NCI-H345 treated with DMSO at 0.1 percent for 48 hours (cell line): Measurements from ENCODE around the gene SCN9A.
"Not testable (repeated sequence)": the region's sequence is repeated elsewhere in the genome, so short reads cannot be mapped to it uniquely, and the experiment has no call there.

ENCODE experiments used
- DNase-seq: peaks from one replicate; lab custom pipeline; 2025; ENCODE audit not compliant: unreplicated experiment; lab: John Stamatoyannopoulos, UW

The SCN9A gene

DNA sequence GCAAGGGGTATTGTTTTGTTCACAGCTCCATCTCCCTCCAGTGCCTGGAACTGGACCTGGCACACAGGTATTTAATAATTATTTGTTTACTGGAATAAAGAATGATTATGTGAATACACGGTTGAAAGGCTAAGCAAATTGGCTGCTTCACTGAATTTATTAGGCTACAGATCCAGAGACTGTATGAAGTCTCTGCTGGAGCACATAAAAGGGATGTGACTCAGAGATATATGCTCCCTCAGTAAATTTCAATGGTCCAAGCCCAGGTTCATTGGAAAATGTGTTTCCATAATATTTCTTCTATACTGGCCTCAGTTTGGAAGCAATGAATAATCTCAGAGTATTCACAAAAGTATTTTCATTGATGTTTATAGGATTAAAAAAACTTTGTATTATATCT lies 126.4 kb downstream of the SCN9A start:
- DNase-seq, result no peak

DNA sequence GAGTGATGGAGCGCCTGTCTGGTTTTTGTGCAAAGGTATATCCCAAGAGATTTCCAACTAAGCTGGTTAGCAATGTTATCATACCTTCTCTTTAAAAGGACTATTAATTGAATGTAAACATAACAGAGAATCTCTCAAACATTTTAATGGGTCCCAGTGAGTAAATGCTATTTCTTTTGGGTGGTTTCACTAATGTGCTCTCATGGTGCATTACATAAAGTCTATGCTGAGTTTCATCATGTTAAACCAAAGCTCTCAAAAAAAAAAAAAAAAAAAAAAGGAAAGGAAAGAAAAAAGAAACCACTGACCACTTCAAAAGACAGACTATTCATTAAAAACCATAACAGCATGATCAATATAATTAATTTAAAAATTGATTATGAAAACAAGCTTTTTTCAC lies 128.8 kb downstream of the SCN9A start:
- DNase-seq, result no peak

DNA sequence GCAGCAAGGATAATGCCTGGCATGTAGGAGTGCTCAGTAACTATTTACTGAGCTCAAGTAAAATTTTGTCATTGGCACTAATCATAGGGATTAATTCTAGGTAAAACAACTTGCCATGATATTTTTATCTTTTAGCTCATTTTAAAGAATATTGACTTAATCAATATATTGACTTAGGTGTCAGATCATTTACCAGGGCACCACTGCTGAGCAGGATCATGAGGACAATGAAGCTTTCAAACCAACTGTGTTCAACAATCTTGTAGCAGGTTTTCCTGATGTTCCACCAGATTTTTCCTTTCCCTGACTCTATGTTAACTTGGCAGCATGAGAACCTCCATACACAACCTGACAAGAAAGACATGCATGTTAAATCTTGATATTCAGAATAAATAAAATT lies 133.4 kb downstream of the SCN9A start:
- no peak for DNase-seq

- DNase-seq, result no peak
Observed at GRCh38 chr2:166240387-166241313, 135.1 kb downstream of the SCN9A start.

DNA sequence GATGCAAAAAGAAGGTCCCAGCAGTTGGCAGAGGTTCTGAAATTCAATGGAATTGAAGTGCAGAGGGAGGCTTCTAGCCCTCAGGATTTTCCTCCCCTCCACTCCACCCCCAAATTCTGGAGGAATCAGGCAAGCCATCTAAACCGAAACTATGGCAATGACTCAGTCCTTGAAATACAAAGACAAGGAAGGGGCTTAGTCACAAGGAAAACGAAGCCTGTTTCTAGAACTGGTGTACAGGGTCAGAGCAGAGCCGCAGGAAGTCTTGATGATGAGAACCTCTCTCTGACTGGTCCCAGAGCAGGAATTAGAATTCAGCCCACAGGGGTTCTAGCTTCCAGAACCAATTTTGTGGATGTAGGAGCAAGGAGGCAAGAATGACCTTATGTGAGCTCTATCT lies 136.2 kb downstream of the SCN9A start:
- no peak for DNase-seq

- no peak for DNase-seq
Observed at GRCh38 chr2:166238176-166238575, 137.6 kb downstream of the SCN9A start.

GRCh38 chr2:166234112-166234846 lies 141.5 kb downstream of the SCN9A start:
- no peak for DNase-seq

DNA sequence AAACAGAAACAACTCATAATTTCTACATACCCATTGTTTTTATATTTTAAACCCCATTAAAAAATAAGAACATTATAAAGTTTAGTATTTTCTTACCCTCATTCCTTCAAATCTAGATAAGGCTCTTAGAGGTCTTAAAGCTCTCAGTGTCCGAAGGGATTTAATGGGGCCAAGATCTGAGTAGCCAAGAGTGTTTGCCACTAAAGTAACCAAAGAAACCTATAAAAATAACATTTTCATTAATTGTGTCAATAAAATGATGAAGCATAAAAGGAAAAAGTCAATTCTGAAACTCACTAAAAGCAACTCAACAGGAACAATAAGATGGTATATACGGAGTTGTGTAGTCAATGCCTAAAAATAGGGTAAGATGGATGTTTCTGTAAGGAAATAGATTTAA lies 142.5 kb downstream of the SCN9A start:
- DNase-seq, result no peak

GRCh38 chr2:166230724-166231070 lies 145.0 kb downstream of the SCN9A start:
- DNase-seq, result no peak

GRCh38 chr2:166230024-166230723 lies 145.6 kb downstream of the SCN9A start:
- DNase-seq, result no peak

- no peak for DNase-seq
Observed at GRCh38 chr2:166229678-166230023, 146.1 kb downstream of the SCN9A start.

DNA sequence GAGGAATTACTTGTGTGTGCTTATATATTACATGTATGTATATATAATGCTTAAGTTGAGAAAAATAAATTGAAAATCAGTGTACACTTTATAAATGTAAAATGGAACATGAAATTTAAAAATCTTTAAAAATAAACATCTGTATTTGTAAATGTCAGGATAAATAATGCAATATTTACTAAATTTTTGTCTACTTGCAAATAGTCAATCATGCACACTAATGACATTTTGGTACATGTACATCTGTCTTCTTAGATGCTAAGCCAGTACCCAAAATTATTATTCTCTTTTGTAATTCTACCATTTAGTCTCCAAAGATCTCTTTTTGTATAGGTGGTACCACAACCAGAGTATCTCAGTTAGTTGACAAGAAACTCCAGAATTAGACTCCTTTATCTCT lies 151.5 kb downstream of the SCN9A start:
- DNase-seq, result no peak

GRCh38 chr2:166223298-166223697 lies 152.4 kb downstream of the SCN9A start:
- DNase-seq, result no peak

- no peak for DNase-seq
Observed at GRCh38 chr2:166211079-166211478, 164.7 kb downstream of the SCN9A start.

DNA sequence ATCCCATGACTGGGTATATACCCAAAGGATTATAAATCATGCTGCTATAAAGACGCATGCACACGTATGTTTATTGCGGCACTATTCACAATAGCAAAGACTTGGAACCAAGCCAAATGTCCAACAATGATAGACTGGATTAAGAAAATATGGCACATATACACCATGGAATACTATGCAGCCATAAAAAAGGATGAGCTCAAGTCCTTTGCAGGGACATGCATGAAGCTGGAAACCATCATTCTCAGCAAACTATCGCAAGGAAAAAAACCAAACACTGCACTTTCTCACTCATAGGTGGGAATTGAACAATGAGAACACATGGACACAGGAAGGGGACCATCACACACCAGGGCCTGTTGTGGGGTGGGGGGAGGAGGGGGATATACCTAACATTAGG lies 165.8 kb downstream of the SCN9A start:
- not testable (repeated sequence) for DNase-seq

GRCh38 chr2:166209367-166209766 lies 166.4 kb downstream of the SCN9A start:
- DNase-seq, result not testable (repeated sequence)

DNA sequence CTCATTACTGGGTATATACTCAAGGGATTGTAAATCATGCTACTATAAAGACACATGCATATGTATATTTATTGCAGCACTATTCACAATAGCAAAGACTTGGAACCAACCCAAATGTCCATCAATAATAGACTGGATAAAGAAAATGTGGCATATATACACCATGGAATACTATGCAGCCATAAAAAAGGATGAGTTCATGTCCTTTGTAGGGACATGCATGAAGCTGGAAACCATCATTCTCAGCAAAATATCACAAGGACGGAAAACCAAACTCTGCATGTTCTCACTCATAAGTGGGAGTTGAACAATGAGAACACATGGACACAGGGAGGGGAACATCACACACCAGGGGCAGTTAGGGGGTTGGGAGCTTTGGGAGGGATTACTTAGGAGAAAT lies 169.6 kb downstream of the SCN9A start:
- not testable (repeated sequence) for DNase-seq

- no peak for DNase-seq
Observed at GRCh38 chr2:166202778-166203177, 173.0 kb downstream of the SCN9A start.

- no peak for DNase-seq
Observed at GRCh38 chr2:166197446-166197845, 178.3 kb downstream of the SCN9A start.

GRCh38 chr2:166193407-166193806 lies 182.3 kb downstream of the SCN9A start:
- DNase-seq, result no peak

DNA sequence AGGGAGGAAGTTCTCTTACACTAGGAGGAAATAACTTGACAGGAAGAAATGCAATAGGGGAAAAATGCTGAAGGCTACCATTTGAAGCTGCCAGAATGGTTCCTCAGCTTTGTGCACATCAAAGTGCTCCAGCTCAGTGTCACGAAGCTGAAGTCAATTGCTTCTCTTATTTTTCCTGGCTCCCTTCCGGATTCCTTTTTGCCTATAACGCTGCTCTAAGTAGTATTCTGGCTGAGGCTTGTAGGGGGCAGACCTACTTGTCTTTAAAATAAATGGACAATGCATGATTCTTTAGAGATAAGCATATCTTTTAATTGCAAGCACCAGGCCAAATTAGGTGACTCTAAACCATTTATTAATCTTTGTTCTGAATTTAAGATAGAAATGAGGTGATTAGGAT lies 187.7 kb downstream of the SCN9A start:
- DNase-seq, result no peak

DNA sequence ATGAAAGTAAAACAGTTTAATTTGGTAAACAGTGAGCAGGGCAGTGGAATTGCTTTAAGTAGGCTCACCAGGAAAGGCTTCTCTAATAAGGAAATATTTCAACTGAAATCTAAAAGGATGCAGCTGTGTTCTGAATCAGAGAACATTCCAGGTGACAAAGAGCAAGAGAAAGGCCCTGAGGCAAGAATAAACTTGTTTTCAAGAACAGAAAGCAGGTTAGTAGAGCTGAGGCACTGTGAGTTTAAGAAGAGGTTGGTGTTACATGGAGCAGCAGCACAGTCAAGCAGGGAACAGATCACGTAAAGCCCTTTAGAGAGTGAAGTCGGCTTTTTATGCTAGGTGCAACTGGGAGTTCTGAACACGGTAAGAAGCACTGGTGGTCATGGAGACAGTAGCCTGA lies 191.0 kb downstream of the SCN9A start:
- no peak for DNase-seq
